ENCODE data around the gene ECPAS.
"Not testable (repeated sequence)": the region's sequence is repeated elsewhere in the genome, so short reads cannot be mapped to it uniquely, and the experiment has no call there.

Gene ECPAS

GRCh38 chr9:111483858-111484571 is at the start of gene ECPAS:
Gene ECPAS (minus strand): TSS chr9:111484383. CDS start chr9:111472918, 11,465 bp downstream.
- peak; percentile 85 for DNase-seq

- no peak for DNase-seq
Measured at GRCh38 chr9:111533099-111533790, 49.1 kb upstream of the ECPAS start.

GRCh38 chr9:111531716-111532115 is 47.5 kb upstream of the ECPAS start:
- no peak for DNase-seq

- DNase-seq = no peak
Measured at GRCh38 chr9:111529787-111530186, 45.6 kb upstream of the ECPAS start.

- DNase-seq = no peak
Measured at GRCh38 chr9:111527347-111527746, 43.2 kb upstream of the ECPAS start.

GRCh38 chr9:111525056-111525977 is 41.1 kb upstream of the ECPAS start, which contains the start of gene ZNF483:
Gene ZNF483 (plus strand): TSS chr9:111525179. CDS start chr9:111527396, 2,217 bp downstream.
- peak; percentile 89 for DNase-seq

GRCh38 chr9:111524731-111525055 is 40.5 kb upstream of the ECPAS start:
- no peak for DNase-seq

GRCh38 chr9:111516061-111516465 is 31.9 kb upstream of the ECPAS start:
- DNase-seq = no peak

GRCh38 chr9:111514967-111515366 is 30.8 kb upstream of the ECPAS start:
- no peak for DNase-seq

GRCh38 chr9:111511581-111511980 is 27.4 kb upstream of the ECPAS start:
- not testable (repeated sequence) for DNase-seq

- DNase-seq = no peak
Measured at GRCh38 chr9:111502506-111502905, 18.3 kb upstream of the ECPAS start.

GRCh38 chr9:111501648-111502047 is 17.5 kb upstream of the ECPAS start:
- no peak for DNase-seq

GRCh38 chr9:111501005-111501562 is 16.9 kb upstream of the ECPAS start:
- DNase-seq = no peak

GRCh38 chr9:111497196-111497595 is 13.0 kb upstream of the ECPAS start:
- not testable (repeated sequence) for DNase-seq

- DNase-seq = no peak
Measured at GRCh38 chr9:111484572-111484894, 350 bp upstream of the ECPAS start.

- peak; percentile 72 for DNase-seq
Measured at GRCh38 chr9:111483439-111483857, 735 bp downstream of the ECPAS start.

GRCh38 chr9:111482694-111483438 is 1.3 kb downstream of the ECPAS start:
- DNase-seq = peak; percentile 83

GRCh38 chr9:111481885-111482636 is 2.1 kb downstream of the ECPAS start:
- no peak for DNase-seq

- no peak for DNase-seq
Measured at GRCh38 chr9:111477677-111478076, 6.5 kb downstream of the ECPAS start.

- DNase-seq = no peak
Measured at GRCh38 chr9:111475195-111475594, 9.0 kb downstream of the ECPAS start.

- no peak for DNase-seq
Measured at GRCh38 chr9:111474385-111474784, 9.8 kb downstream of the ECPAS start.

All from activated CD8-positive, alpha-beta memory T cell treated with anti-CD3 and anti-CD28 coated beads, Interleukin-2, amount 50 U/mL, for 48 hours (primary cell).